HepG2 (cell line): Measurements from ENCODE around the gene CTIF.

Experiments used
- GMEB2 ChIP-seq: IDR thresholded peaks from 2 replicates; pipeline ENCODE4 v1.6.1; 2016; ENCODE audit warnings: missing biosample characterization, missing genetic modification reagents, low read depth
- ISX ChIP-seq: sonication (generic); formaldehyde crosslinking; conservative IDR thresholded peaks from 2 replicates; pipeline ENCODE4 v1.5.0; 2020; ENCODE audit warnings: missing genetic modification reagents
- MTA3 ChIP-seq: sonication (generic); formaldehyde crosslinking; IDR thresholded peaks from 2 replicates; pipeline ENCODE4 v1.4.0; 2020; ENCODE audit warnings: missing genetic modification reagents
- NFATC3 ChIP-seq: sonication (generic); formaldehyde crosslinking; IDR thresholded peaks from 2 replicates; pipeline ENCODE4 v1.5.1; 2020; ENCODE audit warnings: mild to moderate bottlenecking, missing genetic modification reagents
- NFRKB ChIP-seq: fragments of 450-650 bp; IDR thresholded peaks from 2 replicates; pipeline ENCODE4 v1.6.1; 2017
- NR3C1 ChIP-seq: sonication (generic); formaldehyde crosslinking; IDR thresholded peaks from 2 replicates; pipeline ENCODE4 v1.4.0; 2020; ENCODE audit warnings: missing genetic modification reagents
- PCBP1 ChIP-seq: fragments of 200-400 bp; formaldehyde crosslinking; IDR thresholded peaks from 2 replicates; pipeline ENCODE4 v1.6.1; 2017; ENCODE audit warnings: mild to moderate bottlenecking, low read depth, low read length, borderline replicate concordance
- POLR2A ChIP-seq, 2 experiments: IDR thresholded peaks; 2 replicates each; pipeline ENCODE4 v1.6.1; 2011; ENCODE audit warnings: low read depth in 2 of 2, low read length in 2 of 2, mild to moderate bottlenecking in 1 of 2, moderate library complexity in 1 of 2; ENCODE audit not compliant: insufficient read depth in 1 of 2
- PRPF4 ChIP-seq: fragments of 200-400 bp; formaldehyde crosslinking; IDR thresholded peaks from 2 replicates; pipeline ENCODE4 v1.6.1; 2016; ENCODE audit warnings: low read length, low read depth; ENCODE audit not compliant: poor library complexity, severe bottlenecking
- ZFP37 ChIP-seq: sonication (generic); formaldehyde crosslinking; IDR thresholded peaks from 2 replicates; pipeline ENCODE4 v1.4.0; 2020; ENCODE audit warnings: missing genetic modification reagents, borderline replicate concordance
- ZNF552 ChIP-seq: sonication (generic); formaldehyde crosslinking; IDR thresholded peaks from 2 replicates; pipeline ENCODE4 v1.9.0; 2022; ENCODE audit warnings: missing genetic modification reagents, mild to moderate bottlenecking, borderline replicate concordance

GRCh38 chr18:48772457-48772856, 233.6 kb downstream of the CTIF start:
- TF ChIP-seq ZFP37 (CRISPR knock-in tag) (no peak), POLR2A (IDR thresholded peaks at IDR 0.05; ENCODE audit: insufficient read depth in 1 of 2, low read depth in 2 of 2, low read length in 2 of 2) (no peak), NFATC3 (CRISPR knock-in tag) (no peak), MTA3 (CRISPR knock-in tag) (no peak), GMEB2 (CRISPR knock-in tag) (no peak), NFRKB (no peak), NR3C1 (CRISPR knock-in tag) (no peak), ISX (CRISPR knock-in tag) (no peak), PCBP1 (no peak), ZNF552 (no peak), PRPF4 (no peak)
